Coronary artery (tissue), 2 donors: ENCODE data around the gene COL4A6.

ENCODE experiments used
- DNase-seq: peaks from one replicate; pipeline ENCODE4 v3.0.0-alpha.2; 2017; ENCODE audit warnings: low spot score
- H3K27ac ChIP-seq, 2 donors: fragments of 200-600 bp; sonication (generic); one replicate each; pipeline ENCODE4 v1.5.1; 2016 to 2019
- H3K4me3 ChIP-seq: fragments of 200-600 bp; sonication (generic); 2 replicates; pipeline ENCODE4 v1.5.1; 2016; ENCODE audit warnings: mild to moderate bottlenecking, moderate library complexity
- CTCF ChIP-seq: fragments of 200-600 bp; sonication (generic); IDR thresholded peaks from one replicate; pipeline ENCODE4 v1.5.1; 2019; ENCODE audit warnings: antibody characterized with exemption

The COL4A6 gene

GRCh38 chrX:108199691-108200090, 238.5 kb downstream of the COL4A6 start:
- H3K4me3 ChIP-seq: no peak overlapping the region
- no peak overlapping the region for H3K27ac ChIP-seq
- DNase-seq: no peak
- peak; percentile 16 for TF ChIP-seq CTCF

GRCh38 chrX:108199041-108199440, 239.2 kb downstream of the COL4A6 start:
- H3K4me3 ChIP-seq: no peak overlapping the region
- H3K27ac ChIP-seq: no peak overlapping the region
- DNase-seq: no peak
- TF ChIP-seq CTCF: no peak

GRCh38 chrX:108198420-108198819, 239.8 kb downstream of the COL4A6 start:
- Histone ChIP-seq H3K27ac (no peak overlapping the region), H3K4me3 (no peak overlapping the region)
- no peak for TF ChIP-seq CTCF
- DNase-seq: no peak

GRCh38 chrX:108186811-108187210, 251.4 kb downstream of the COL4A6 start:
- no peak for DNase-seq
- Histone ChIP-seq H3K27ac (no peak overlapping the region), H3K4me3 (no peak overlapping the region)
- no peak for TF ChIP-seq CTCF

GRCh38 chrX:108178143-108178498, 260.1 kb downstream of the COL4A6 start:
- TF ChIP-seq CTCF: no peak
- DNase-seq: no peak
- Histone ChIP-seq H3K4me3 (no peak overlapping the region), H3K27ac (no peak overlapping the region)

GRCh38 chrX:108177351-108178142, 260.7 kb downstream of the COL4A6 start:
- DNase-seq: no peak
- no peak overlapping the region for H3K27ac ChIP-seq
- no peak for TF ChIP-seq CTCF

GRCh38 chrX:108173874-108174273, 264.3 kb downstream of the COL4A6 start:
- H3K4me3 ChIP-seq: no peak overlapping the region
- no peak for TF ChIP-seq CTCF
- no peak overlapping the region for H3K27ac ChIP-seq
- no peak for DNase-seq

More at GRCh38 chrX:108177351-108178142, 260.7 kb downstream of the COL4A6 start:
- H3K4me3 ChIP-seq: no peak overlapping the region
